Endothelial cell of umbilical vein (primary cell): ENCODE results near the gene UNC119. TPM values are rescaled to one million over a fixed set of nuclear protein-coding genes. Genes with fewer than 3 reads are reported as not detected.

Experiments used
- BruUV-seq: library from RNA; stranded (reverse); fragments of 400-500 nt; replicated peaks from 2 replicates; lab custom pipeline; 2021; lab: Mats Ljungman, UMichigan
- CTCF ChIA-PET: fragments of 300-600, 350-600 bp; sonication (Branson Sonifier 250); formaldehyde crosslinking; loops from one replicate; lab custom pipeline; 2021; ENCODE audit warnings: antibody characterized with exemption, inconsistent platforms; lab: Charles Lee
- POLR2A ChIA-PET: fragments of 300-600, 350-600 bp; sonication (Branson Sonifier 250); formaldehyde crosslinking; loops from one replicate; lab custom pipeline; 2021; ENCODE audit warnings: antibody characterized with exemption, inconsistent platforms; lab: Charles Lee
- DNase-seq: peaks from one replicate; pipeline ENCODE4 v3.0.0-alpha.2; 2011; ENCODE audit warnings: low read depth, low spot score
- FAIRE-seq: peaks from 2 replicates; lab custom pipeline; 2011; peaks lifted over from hg19 to GRCh38; lab: Jason Lieb, UNC
- H2AFZ ChIP-seq: 2 replicates; pipeline ENCODE4 v1.6.0; 2012; ENCODE audit warnings: low read depth, low read length, control low read depth, inconsistent platforms
- H3K27ac ChIP-seq: 2 replicates; pipeline ENCODE4 v1.5.1; 2011; ENCODE audit warnings: low read depth, mild to moderate bottlenecking, control low read depth, low read length, moderate library complexity; ENCODE audit not compliant: insufficient read depth
- H3K27me3 ChIP-seq, 2 experiments: 2 replicates each; pipeline versions ENCODE4 v1.6.0 to v1.6.1; 2011; ENCODE audit warnings: low read length in 2 of 2, mixed read lengths in 1 of 2; ENCODE audit not compliant: control insufficient read depth in 2 of 2, insufficient read depth in 2 of 2
- H3K36me3 ChIP-seq, 2 experiments: 2 replicates in 1 of 2; 3 replicates in 1 of 2; pipeline ENCODE4 v1.5.1; 2011; ENCODE audit warnings: low read length in 2 of 2, mild to moderate bottlenecking in 1 of 2, moderate library complexity in 1 of 2; ENCODE audit not compliant: control insufficient read depth in 2 of 2, insufficient read depth in 2 of 2; ENCODE audit errors: extremely low read depth in 1 of 2
- H3K4me1 ChIP-seq: 3 replicates; pipeline ENCODE4 v1.5.1; 2011; ENCODE audit warnings: mild to moderate bottlenecking, low read length; ENCODE audit not compliant: control insufficient read depth, insufficient read depth; ENCODE audit errors: extremely low read depth
- H3K4me2 ChIP-seq: 2 replicates; pipeline ENCODE4 v1.6.1; 2011; ENCODE audit warnings: low read length, control low read depth, mixed read lengths; ENCODE audit not compliant: insufficient read depth
- H3K4me3 ChIP-seq, 3 experiments: fragments of 200-600 bp in 1 of 3; sonication (generic), shearing (Covaris generic) in 1 of 3; replicated peaks in 1 of 3; 2 replicates each; pipeline ENCODE4 v1.5.1; 2011 to 2016; ENCODE audit warnings: control low read depth in 3 of 3, low read length in 3 of 3, mild to moderate bottlenecking in 2 of 3, inconsistent platforms in 1 of 3, low read depth in 1 of 3, moderate library complexity in 1 of 3; ENCODE audit not compliant: insufficient read depth in 1 of 3
- H3K79me2 ChIP-seq: 2 replicates; pipeline ENCODE4 v1.6.0; 2012; ENCODE audit warnings: low read length, inconsistent platforms; ENCODE audit not compliant: control insufficient read depth, insufficient read depth
- H3K9ac ChIP-seq: replicated peaks from 2 replicates; pipeline ENCODE3; 2011; ENCODE audit warnings: low read length, control low read depth; ENCODE audit not compliant: insufficient read depth; ENCODE audit errors: extremely low read depth
- H3K9me1 ChIP-seq: replicated peaks from 3 replicates; pipeline ENCODE4 v1.6.0; 2011; ENCODE audit warnings: mild to moderate bottlenecking, low read length; ENCODE audit not compliant: control insufficient read depth, insufficient read depth; ENCODE audit errors: extremely low read depth
- H3K9me3 ChIP-seq: replicated peaks from 2 replicates; pipeline ENCODE4 v1.5.1; 2012; ENCODE audit warnings: low read length, inconsistent platforms; ENCODE audit not compliant: control insufficient read depth, insufficient read depth
- H4K20me1 ChIP-seq: replicated peaks from 2 replicates; pipeline ENCODE3; 2011; ENCODE audit warnings: mild to moderate bottlenecking, low read length; ENCODE audit not compliant: control insufficient read depth, insufficient read depth; ENCODE audit errors: extremely low read depth
- CTCF ChIP-seq, 2 donors: IDR thresholded peaks; 1 replicate in 1 of 2; 2 replicates in 1 of 2; pipeline ENCODE4 v1.5.1; 2011; ENCODE audit warnings: low read length in 2 of 2, mild to moderate bottlenecking in 2 of 2, moderate library complexity in 2 of 2, control low read depth in 1 of 2, inconsistent platforms in 1 of 2, low read depth in 1 of 2; ENCODE audit not compliant: insufficient read depth in 1 of 2; ENCODE audit errors: extremely low read depth in 1 of 2
- EZH2 ChIP-seq: IDR thresholded peaks from 2 replicates; pipeline ENCODE4 v1.6.1; 2012; ENCODE audit warnings: borderline replicate concordance, low read depth, mild to moderate bottlenecking, moderate library complexity, low read length, inconsistent platforms; ENCODE audit not compliant: severe bottlenecking
- FOS ChIP-seq: IDR thresholded peaks from 2 replicates; pipeline ENCODE4 v1.6.1; 2011; ENCODE audit warnings: mild to moderate bottlenecking, low read length, moderate library complexity, borderline replicate concordance; ENCODE audit not compliant: insufficient read depth
- GATA2 ChIP-seq: IDR thresholded peaks from 2 replicates; pipeline ENCODE4 v1.7.0; 2011; ENCODE audit warnings: low read depth, mild to moderate bottlenecking, moderate library complexity, mixed read lengths, low read length; ENCODE audit not compliant: insufficient read length, insufficient read depth
- JUN ChIP-seq: IDR thresholded peaks from 2 replicates; pipeline ENCODE4 v1.6.1; 2011; ENCODE audit warnings: borderline replicate concordance, low read depth; ENCODE audit not compliant: insufficient read length, insufficient read depth
- MAX ChIP-seq: IDR thresholded peaks from 2 replicates; pipeline ENCODE4 v1.6.1; 2011; ENCODE audit not compliant: insufficient read depth, insufficient read length
- MYC ChIP-seq: IDR thresholded peaks from one replicate; pipeline ENCODE4 v1.6.1; 2011; ENCODE audit warnings: mild to moderate bottlenecking, low read depth, low read length
- POLR2A ChIP-seq: IDR thresholded peaks from 2 replicates; pipeline ENCODE4 v1.6.1; 2012; ENCODE audit warnings: low read depth, mild to moderate bottlenecking, control low read depth, low read length
- POLR2AphosphoS5 ChIP-seq: IDR thresholded peaks from 2 replicates; pipeline ENCODE4 v1.6.1; 2012; ENCODE audit warnings: low read depth, mild to moderate bottlenecking, control low read depth, low read length, moderate library complexity; ENCODE audit not compliant: insufficient read depth
- dilution Hi-C: fragments of 300-500 bp; cut with MboI; formaldehyde crosslinking; loops from one replicate; pipeline ENCODE4 v1.15.0; 2019; ENCODE audit warnings: low sequenced_read_pairs; ENCODE audit not compliant: extremely low pct_ligation_motif_present
- intact Hi-C: fragments of 100-400 bp; cut with micrococcal nuclease; formaldehyde crosslinking; loops from one replicate; pipeline ENCODE4 v1.10.0; 2022
- polyA plus RNA-seq, 4 experiments: library from polyadenylated mRNA; depleted of rRNA in 3 of 4; stranded (reverse) in 3 of 4; unstranded in 1 of 4; fragments of >200 nt; gene quantifications; 2 replicates each; pipeline versions ENCODE4 v1.2.1 to v1.2.3, GENCODE V29; 2011 to 2012; ENCODE audit warnings: missing spikeins in 1 of 4
- total RNA-seq: library from RNA; stranded (reverse); gene quantifications from 2 replicates; pipeline ENCODE4 v1.2.3, GENCODE V29; 2021

The UNC119 gene
- total and polyA plus RNA-seq, 2 donors (not counting 3 experiments of a cell fraction or from before 2014, with no cell fraction given), result 26.3 to 67.8 TPM

- Histone ChIP-seq H3K9me1 (no peaks in the 10 kb centered on the region), H3K79me2 (no peaks in the 10 kb centered on the region), H2AFZ (no peak overlapping the region), H4K20me1 (no peaks in the 10 kb centered on the region), H3K4me3 (no peak overlapping the region), H3K4me2 (no peak overlapping the region), H3K4me1 (no peaks in the 10 kb centered on the region), H3K36me3 (no peaks in the 10 kb centered on the region), H3K9ac (no peak overlapping the region), H3K9me3 (no peaks in the 10 kb centered on the region), H3K27ac (no peak overlapping the region), H3K27me3 (peaks cover 0 to 15% of the 10 kb centered on the region in 2 experiments)
- TF ChIP-seq MYC (no peak), JUN (no peak), CTCF (IDR thresholded peaks at IDR 0.05; ENCODE audit: extremely low read depth in 1 of 2, insufficient read depth in 1 of 2, low read depth in 1 of 2, low read length in 2 of 2) (no peak), POLR2A (no peak), EZH2 (no peak), GATA2 (no peak), MAX (no peak), FOS (no peak), POLR2AphosphoS5 (no peak)
- no peak for FAIRE-seq
- DNase-seq, result no peak
- intact Hi-C loops (no loop called here), dilution Hi-C loops (no loop called here)
- no TSS peak for BruUV-seq
- ChIA-PET POLR2A (no interaction called here), CTCF (no interaction called here)
These were observed 53.1 kb downstream of the UNC119 start for GRCh38 chr17:28499364-28499664.
